ENCODE data around the gene LAMC3. TPM values are rescaled to one million over a fixed set of nuclear protein-coding genes. Genes with fewer than 3 reads are reported as not detected.

Gene LAMC3
- total RNA-seq, 2 experiments from 2014 or later, result 0.19 to 2.2 TPM

DNA sequence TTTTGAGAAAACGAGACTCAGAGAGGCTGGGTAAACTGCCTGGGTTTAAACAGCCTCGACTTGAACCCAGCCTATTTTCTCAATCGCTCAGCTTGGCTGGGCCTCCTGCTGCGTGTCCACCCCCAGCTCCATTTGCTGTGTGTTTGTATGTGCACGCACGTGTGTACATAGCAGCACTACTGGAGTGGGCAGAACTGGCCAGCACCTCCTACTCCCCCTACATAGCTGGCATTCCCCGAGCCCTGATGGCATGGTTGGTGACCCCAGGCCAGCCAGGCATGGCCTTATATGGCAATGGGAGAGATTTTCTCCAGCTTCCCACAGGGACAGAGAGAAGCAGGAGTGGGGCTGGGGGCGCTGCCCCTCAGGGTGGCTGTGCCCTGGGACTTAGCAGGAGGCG is 91.5 kb downstream of the LAMC3 start:
- H3K27ac ChIP-seq (ENCODE audit: low read depth, low read length, poor library complexity, severe bottlenecking), result no peak overlapping the region
- no TSS peak for BruUV-seq (replicated peaks)
- no peaks in the 10 kb centered on the region for H3K79me2 ChIP-seq (ENCODE audit: insufficient read depth, low read depth, low read length)
- intact Hi-C loops (cut with micrococcal nuclease; ENCODE audit: unreplicated experiment), result no loop called here
- no peaks in the 10 kb centered on the region for H3K9me3 ChIP-seq (ENCODE audit: low read length)
- no peak for DNase-seq (ENCODE audit: low spot score)
- TF ChIP-seq, protein P1, sequence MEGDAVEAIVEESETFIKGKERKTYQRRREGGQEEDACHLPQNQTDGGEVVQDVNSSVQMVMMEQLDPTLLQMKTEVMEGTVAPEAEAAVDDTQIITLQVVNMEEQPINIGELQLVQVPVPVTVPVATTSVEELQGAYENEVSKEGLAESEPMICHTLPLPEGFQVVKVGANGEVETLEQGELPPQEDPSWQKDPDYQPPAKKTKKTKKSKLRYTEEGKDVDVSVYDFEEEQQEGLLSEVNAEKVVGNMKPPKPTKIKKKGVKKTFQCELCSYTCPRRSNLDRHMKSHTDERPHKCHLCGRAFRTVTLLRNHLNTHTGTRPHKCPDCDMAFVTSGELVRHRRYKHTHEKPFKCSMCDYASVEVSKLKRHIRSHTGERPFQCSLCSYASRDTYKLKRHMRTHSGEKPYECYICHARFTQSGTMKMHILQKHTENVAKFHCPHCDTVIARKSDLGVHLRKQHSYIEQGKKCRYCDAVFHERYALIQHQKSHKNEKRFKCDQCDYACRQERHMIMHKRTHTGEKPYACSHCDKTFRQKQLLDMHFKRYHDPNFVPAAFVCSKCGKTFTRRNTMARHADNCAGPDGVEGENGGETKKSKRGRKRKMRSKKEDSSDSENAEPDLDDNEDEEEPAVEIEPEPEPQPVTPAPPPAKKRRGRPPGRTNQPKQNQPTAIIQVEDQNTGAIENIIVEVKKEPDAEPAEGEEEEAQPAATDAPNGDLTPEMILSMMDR (conservative IDR thresholded peaks at IDR 0.05; ENCODE audit: low read length), result no peak
- TF ChIP-seq EZH2phosphoT487 (IDR thresholded peaks at IDR 0.05; ENCODE audit: borderline replicate concordance, low read depth, low read length), result no peak
- no peak overlapping the region for H3K4me2 ChIP-seq (ENCODE audit: low read length)
- no peaks in the 10 kb centered on the region for H3K4me1 ChIP-seq (ENCODE audit: insufficient read depth, low read length, poor library complexity, severe bottlenecking)
- H3K9me2 ChIP-seq (ENCODE audit: insufficient read depth, low read length), result no peaks in the 10 kb centered on the region
- H2AFZ ChIP-seq (ENCODE audit: low read length), result no peak overlapping the region
- POLR2A ChIA-PET, result no interaction called here
- no peak overlapping the region for H3K4me3 ChIP-seq (ENCODE audit: low read depth, low read length, poor library complexity, severe bottlenecking)
- CTCF ChIA-PET (ENCODE audit: unreplicated experiment), result no interaction called here
- no peaks in the 10 kb centered on the region for H4K20me1 ChIP-seq (ENCODE audit: insufficient read depth, low read length)
- H3K36me3 ChIP-seq (ENCODE audit: insufficient read depth, low read length), result no peaks in the 10 kb centered on the region

GRCh38 chr9:131101207-131101964 is 92.4 kb downstream of the LAMC3 start:
- H3K4me1 ChIP-seq (ENCODE audit: insufficient read depth, low read length, poor library complexity, severe bottlenecking), result no peaks in the 10 kb centered on the region
- intact Hi-C loops (cut with micrococcal nuclease; ENCODE audit: unreplicated experiment), result no loop called here
- H2AFZ ChIP-seq (ENCODE audit: low read length), result no peak overlapping the region
- H3K27ac ChIP-seq (ENCODE audit: low read depth, low read length, poor library complexity, severe bottlenecking), result no peak overlapping the region
- H3K36me3 ChIP-seq (ENCODE audit: insufficient read depth, low read length), result no peaks in the 10 kb centered on the region
- H3K4me2 ChIP-seq (ENCODE audit: low read length), result no peak overlapping the region
- no peaks in the 10 kb centered on the region for H4K20me1 ChIP-seq (ENCODE audit: insufficient read depth, low read length)
- H3K9me3 ChIP-seq (ENCODE audit: low read length), result no peaks in the 10 kb centered on the region
- POLR2A ChIA-PET, result no interaction called here
- no peak for TF ChIP-seq EZH2phosphoT487 (IDR thresholded peaks at IDR 0.05; ENCODE audit: borderline replicate concordance, low read depth, low read length)
- TF ChIP-seq, protein P1 (conservative IDR thresholded peaks at IDR 0.05; ENCODE audit: low read length), result no peak
- H3K4me3 ChIP-seq (ENCODE audit: low read depth, low read length, poor library complexity, severe bottlenecking), result no peak overlapping the region
- no peak for DNase-seq (ENCODE audit: low spot score)
- no peaks in the 10 kb centered on the region for H3K9me2 ChIP-seq (ENCODE audit: insufficient read depth, low read length)
- H3K79me2 ChIP-seq (ENCODE audit: insufficient read depth, low read depth, low read length), result no peaks in the 10 kb centered on the region
- no TSS peak for BruUV-seq (replicated peaks)
- CTCF ChIA-PET (ENCODE audit: unreplicated experiment), result no interaction called here

DNA sequence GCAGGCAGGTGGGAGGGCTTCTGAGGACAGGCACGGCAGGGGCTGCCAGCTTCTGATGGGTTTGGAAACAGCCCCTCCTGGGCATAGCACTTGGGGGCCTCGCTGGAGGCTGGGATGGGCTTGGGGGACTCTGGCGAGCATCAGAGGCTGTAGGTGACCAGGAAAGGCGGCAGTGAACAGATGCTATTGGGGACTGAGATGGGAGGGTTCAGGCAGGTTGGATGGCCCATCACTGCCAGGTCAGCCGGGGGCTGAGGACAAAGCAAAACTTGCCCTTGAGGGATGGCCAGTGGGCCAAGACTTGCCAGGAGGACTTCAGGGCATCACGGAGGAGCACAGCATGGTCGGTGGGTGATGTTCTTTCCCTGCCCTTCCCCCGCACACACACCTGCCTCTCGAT is 94.0 kb downstream of the LAMC3 start:
- ChIA-PET POLR2A (interaction anchor here (2.5 kb wide), 1 partner anchor 22 kb away, joined by 9 read pairs; the partner anchor contains the start of gene NUP214), CTCF (ENCODE audit: unreplicated experiment) (no interaction called here)
- H3K79me2 ChIP-seq (ENCODE audit: insufficient read depth, low read depth, low read length), result no peaks in the 10 kb centered on the region
- H4K20me1 ChIP-seq (ENCODE audit: insufficient read depth, low read length), result no peaks in the 10 kb centered on the region
- no peak overlapping the region for H2AFZ ChIP-seq (ENCODE audit: low read length)
- H3K4me3 ChIP-seq (ENCODE audit: low read depth, low read length, poor library complexity, severe bottlenecking), result no peak overlapping the region
- no peak overlapping the region for H3K27ac ChIP-seq (ENCODE audit: low read depth, low read length, poor library complexity, severe bottlenecking)
- H3K4me1 ChIP-seq (ENCODE audit: insufficient read depth, low read length, poor library complexity, severe bottlenecking), result no peaks in the 10 kb centered on the region
- TF ChIP-seq, protein P1 (conservative IDR thresholded peaks at IDR 0.05; ENCODE audit: low read length), result no peak
- TF ChIP-seq EZH2phosphoT487 (IDR thresholded peaks at IDR 0.05; ENCODE audit: borderline replicate concordance, low read depth, low read length), result no peak
- no peaks in the 10 kb centered on the region for H3K9me2 ChIP-seq (ENCODE audit: insufficient read depth, low read length)
- DNase-seq (ENCODE audit: low spot score), result no peak
- no TSS peak for BruUV-seq (replicated peaks)
- no peak overlapping the region for H3K4me2 ChIP-seq (ENCODE audit: low read length)
- no peaks in the 10 kb centered on the region for H3K36me3 ChIP-seq (ENCODE audit: insufficient read depth, low read length)
- intact Hi-C loops (cut with micrococcal nuclease; ENCODE audit: unreplicated experiment), result no loop called here
- H3K9me3 ChIP-seq (ENCODE audit: low read length), result no peaks in the 10 kb centered on the region
